HepG2 (cell line): Measurements from ENCODE around the gene C1orf198.

Source experiments
- CEBPG ChIP-seq: IDR thresholded peaks from 2 replicates; pipeline ENCODE4 v1.6.1; 2016
- PRDM4 ChIP-seq: sonication (generic); formaldehyde crosslinking; IDR thresholded peaks from 2 replicates; pipeline ENCODE4 v1.9.0; 2021; ENCODE audit warnings: missing genetic modification reagents, borderline replicate concordance
- RNF2 ChIP-seq: fragments of 450-650 bp; conservative IDR thresholded peaks from 2 replicates; pipeline ENCODE4 v1.6.1; 2016; ENCODE audit warnings: low read depth
- ZNF205 ChIP-seq: IDR thresholded peaks from 2 replicates; pipeline ENCODE4 v1.6.1; 2018; ENCODE audit warnings: missing biosample characterization, missing genetic modification reagents
- ZNF576 ChIP-seq: sonication (generic); formaldehyde crosslinking; IDR thresholded peaks from 2 replicates; pipeline ENCODE4 v1.4.0; 2020; ENCODE audit warnings: mild to moderate bottlenecking, missing genetic modification reagents

GRCh38 chr1:230804396-230804795, 63.9 kb downstream of the C1orf198 start:
- no peak for TF ChIP-seq ZNF576 (CRISPR knock-in tag)
- TF ChIP-seq ZNF205 (CRISPR knock-in tag), result no peak
- TF ChIP-seq PRDM4, result no peak
- TF ChIP-seq RNF2, result no peak
- TF ChIP-seq CEBPG (CRISPR knock-in tag), result no peak
